Astrocyte (in vitro differentiated cells and primary cell): ENCODE data around the gene CYB561D2. TPM values are rescaled to one million over a fixed set of nuclear protein-coding genes. Genes with fewer than 3 reads are reported as not detected.

Experiments
- DNase-seq: peaks from one replicate; pipeline ENCODE4 v3.0.0-alpha.2; 2010; ENCODE audit warnings: low read depth
- FAIRE-seq: peaks from 2 replicates; lab custom pipeline; 2011; peaks lifted over from hg19 to GRCh38; lab: Jason Lieb, UNC
- H2AFZ ChIP-seq: 2 replicates; pipeline ENCODE4 v1.6.0; 2012; ENCODE audit warnings: low read depth, low read length, inconsistent platforms
- H3K27ac ChIP-seq: 2 replicates; pipeline ENCODE4 v1.5.1; 2011; ENCODE audit warnings: low read depth, low read length, inconsistent platforms
- H3K27me3 ChIP-seq: 2 replicates; pipeline ENCODE4 v1.6.0; 2011; ENCODE audit warnings: low read length, inconsistent platforms; ENCODE audit not compliant: insufficient read depth
- H3K36me3 ChIP-seq: 2 replicates; pipeline ENCODE4 v1.5.1; 2011; ENCODE audit warnings: low read length, inconsistent platforms; ENCODE audit not compliant: insufficient read depth
- H3K4me1 ChIP-seq: 2 replicates; pipeline ENCODE4 v1.5.1; 2011; ENCODE audit warnings: low read length, inconsistent platforms; ENCODE audit not compliant: insufficient read depth
- H3K4me2 ChIP-seq: 2 replicates; pipeline ENCODE4 v1.6.0; 2012; ENCODE audit warnings: low read length, inconsistent platforms
- H3K4me3 ChIP-seq: 2 replicates; pipeline ENCODE4 v1.5.1; 2011; ENCODE audit warnings: low read depth, mild to moderate bottlenecking, low read length, inconsistent platforms; ENCODE audit not compliant: insufficient read depth
- H3K79me2 ChIP-seq: 2 replicates; pipeline ENCODE4 v1.6.0; 2012; ENCODE audit warnings: mild to moderate bottlenecking, low read length, inconsistent platforms; ENCODE audit not compliant: insufficient read depth
- H3K9ac ChIP-seq: 2 replicates; pipeline ENCODE4 v1.6.0; 2012; ENCODE audit warnings: mild to moderate bottlenecking, low read length, inconsistent platforms
- H3K9me3 ChIP-seq: 2 replicates; pipeline ENCODE4 v1.5.1; 2012; ENCODE audit warnings: low read depth, mild to moderate bottlenecking, low read length, inconsistent platforms; ENCODE audit not compliant: insufficient read depth
- H4K20me1 ChIP-seq: 2 replicates; pipeline ENCODE4 v1.6.0; 2012; ENCODE audit warnings: low read length, inconsistent platforms; ENCODE audit not compliant: insufficient read depth
- H3K27ac Mint-ChIP-seq: one replicate; pipeline ENCODE4 v1.8.0; 2021; ENCODE audit warnings: mild to moderate bottlenecking, mixed read lengths; ENCODE audit not compliant: unreplicated experiment
- H3K27me3 Mint-ChIP-seq: one replicate; pipeline ENCODE4 v1.8.0; 2021; ENCODE audit warnings: low read depth, mixed read lengths; ENCODE audit not compliant: unreplicated experiment
- H3K36me3 Mint-ChIP-seq: one replicate; pipeline ENCODE4 v1.8.0; 2021; ENCODE audit warnings: low read depth, mixed read lengths; ENCODE audit not compliant: unreplicated experiment
- H3K4me1 Mint-ChIP-seq: one replicate; pipeline ENCODE4 v1.8.0; 2021; ENCODE audit warnings: low read depth, mixed read lengths; ENCODE audit not compliant: unreplicated experiment
- H3K4me3 Mint-ChIP-seq: one replicate; pipeline ENCODE4 v1.8.0; 2021; ENCODE audit warnings: mild to moderate bottlenecking, moderate library complexity, mixed read lengths; ENCODE audit not compliant: unreplicated experiment
- H3K9me3 Mint-ChIP-seq: one replicate; pipeline ENCODE4 v1.8.0; 2021; ENCODE audit warnings: mild to moderate bottlenecking, mixed read lengths; ENCODE audit not compliant: unreplicated experiment
- EZH2 ChIP-seq: IDR thresholded peaks from 2 replicates; pipeline ENCODE4 v1.6.1; 2012; ENCODE audit warnings: mild to moderate bottlenecking, low read length, inconsistent platforms; ENCODE audit not compliant: insufficient read depth
- total RNA-seq: library from RNA; stranded (reverse); gene quantifications from 2 replicates; pipeline ENCODE4 v1.2.1, GENCODE V29; 2021
- TF ChIP-seq, protein P1 (sequence below): IDR thresholded peaks from 2 replicates; pipeline ENCODE4 v1.5.1; 2011; ENCODE audit warnings: low read depth, mild to moderate bottlenecking, inconsistent platforms, low read length, moderate library complexity; ENCODE audit not compliant: insufficient read depth

CYB561D2 gene
- total RNA-seq, 1 donor from 2014 or later = 19.4 TPM

DNA sequence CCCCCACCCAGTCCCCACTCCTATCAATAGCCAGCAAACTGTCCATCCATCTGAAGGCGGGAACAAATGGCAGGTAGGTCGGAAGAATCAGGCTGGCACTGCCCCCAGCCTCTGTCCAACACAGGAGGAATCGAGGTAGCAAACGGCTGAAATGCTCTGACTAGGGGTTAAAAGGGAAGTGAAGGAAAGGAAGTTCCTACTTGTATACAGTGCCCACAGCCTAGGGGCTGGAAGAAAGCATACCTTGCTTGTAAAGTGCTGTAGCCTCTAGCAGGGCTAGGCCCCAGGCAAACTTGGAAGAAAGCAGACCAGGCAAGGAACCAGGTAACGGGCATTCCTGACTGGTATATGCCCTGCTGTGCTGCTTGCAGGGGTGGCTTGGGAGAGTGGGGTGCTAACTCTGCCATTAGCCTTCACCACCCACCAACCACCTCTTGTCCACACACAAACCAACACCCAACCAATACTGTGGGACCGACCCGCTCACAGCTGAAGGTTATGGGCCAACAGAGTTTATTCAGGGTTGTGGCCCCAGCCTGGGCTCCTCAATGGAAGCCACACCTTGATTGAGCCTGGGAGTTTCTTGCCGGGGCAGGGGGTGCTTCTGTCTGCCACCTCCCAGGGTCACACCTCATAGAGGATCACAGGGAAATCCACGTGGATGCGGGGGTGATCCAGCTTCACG, 25.0 kb upstream of the CYB561D2 start:
- no peak overlapping the region for H3K4me3 Mint-ChIP-seq
- FAIRE-seq = no peak

DNA sequence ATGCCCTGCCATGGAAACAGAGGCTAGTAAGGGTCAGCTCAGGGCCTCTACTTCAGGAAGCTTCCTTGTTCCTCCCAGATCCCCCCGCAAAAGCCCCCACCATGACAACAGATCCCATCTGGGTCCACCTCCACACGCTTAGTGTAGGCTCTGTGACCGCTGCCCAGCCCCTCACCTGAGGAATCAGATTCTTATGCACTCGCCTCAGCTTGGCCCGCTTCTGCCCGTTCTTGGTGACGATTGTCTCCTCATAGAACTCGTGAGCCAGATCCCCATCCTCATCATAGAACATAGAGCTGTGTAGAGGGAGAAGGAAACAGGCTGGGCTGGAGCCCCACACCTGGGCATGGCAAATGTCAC, 24.5 kb upstream of the CYB561D2 start:
- no peak for DNase-seq

More for the DNA sequence above, 25.0 kb upstream of the CYB561D2 start:
- Histone ChIP-seq H3K4me1 (peaks cover 21% of the 10 kb centered on the region), H3K9me3 (no peaks in the 10 kb centered on the region), H3K27me3 (no peaks in the 10 kb centered on the region), H3K4me3 (no peak overlapping the region), H2AFZ (no peak overlapping the region), H4K20me1 (peaks cover 14% of the 10 kb centered on the region), H3K79me2 (peaks cover 36% of the 10 kb centered on the region), H3K9ac (no peak overlapping the region), H3K27ac (no peak overlapping the region), H3K36me3 (peaks cover 18% of the 10 kb centered on the region), H3K4me2 (no peak overlapping the region)
- no peaks in the 10 kb centered on the region for H3K27me3 Mint-ChIP-seq
- H3K9me3 Mint-ChIP-seq = no peaks in the 10 kb centered on the region
- no peak for TF ChIP-seq EZH2
- TF ChIP-seq, protein P1, sequence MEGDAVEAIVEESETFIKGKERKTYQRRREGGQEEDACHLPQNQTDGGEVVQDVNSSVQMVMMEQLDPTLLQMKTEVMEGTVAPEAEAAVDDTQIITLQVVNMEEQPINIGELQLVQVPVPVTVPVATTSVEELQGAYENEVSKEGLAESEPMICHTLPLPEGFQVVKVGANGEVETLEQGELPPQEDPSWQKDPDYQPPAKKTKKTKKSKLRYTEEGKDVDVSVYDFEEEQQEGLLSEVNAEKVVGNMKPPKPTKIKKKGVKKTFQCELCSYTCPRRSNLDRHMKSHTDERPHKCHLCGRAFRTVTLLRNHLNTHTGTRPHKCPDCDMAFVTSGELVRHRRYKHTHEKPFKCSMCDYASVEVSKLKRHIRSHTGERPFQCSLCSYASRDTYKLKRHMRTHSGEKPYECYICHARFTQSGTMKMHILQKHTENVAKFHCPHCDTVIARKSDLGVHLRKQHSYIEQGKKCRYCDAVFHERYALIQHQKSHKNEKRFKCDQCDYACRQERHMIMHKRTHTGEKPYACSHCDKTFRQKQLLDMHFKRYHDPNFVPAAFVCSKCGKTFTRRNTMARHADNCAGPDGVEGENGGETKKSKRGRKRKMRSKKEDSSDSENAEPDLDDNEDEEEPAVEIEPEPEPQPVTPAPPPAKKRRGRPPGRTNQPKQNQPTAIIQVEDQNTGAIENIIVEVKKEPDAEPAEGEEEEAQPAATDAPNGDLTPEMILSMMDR = no peak
- H3K27ac Mint-ChIP-seq = peak overlapping the region; percentile 34
- no peak for DNase-seq
- peaks cover 5% of the 10 kb centered on the region for H3K36me3 Mint-ChIP-seq
- H3K4me1 Mint-ChIP-seq = peaks cover 14% of the 10 kb centered on the region

More for the DNA sequence above, 24.5 kb upstream of the CYB561D2 start:
- Histone ChIP-seq H3K9ac (no peak overlapping the region), H3K27me3 (no peaks in the 10 kb centered on the region), H4K20me1 (peaks cover 18% of the 10 kb centered on the region), H3K36me3 (peaks cover 23% of the 10 kb centered on the region), H3K9me3 (no peaks in the 10 kb centered on the region), H3K4me2 (no peak overlapping the region), H3K4me1 (peaks cover 20% of the 10 kb centered on the region), H3K4me3 (no peak overlapping the region), H3K79me2 (peaks cover 36% of the 10 kb centered on the region), H3K27ac (no peak overlapping the region), H2AFZ (no peak overlapping the region)
- TF ChIP-seq, protein P1 = no peak
- H3K36me3 Mint-ChIP-seq = peaks cover 10% of the 10 kb centered on the region
- H3K4me1 Mint-ChIP-seq = peaks cover 14% of the 10 kb centered on the region
- FAIRE-seq = no peak
- H3K4me3 Mint-ChIP-seq = peak overlapping the region; percentile 94
- H3K27ac Mint-ChIP-seq = peak overlapping the region; percentile 34
- H3K27me3 Mint-ChIP-seq = no peaks in the 10 kb centered on the region
- no peaks in the 10 kb centered on the region for H3K9me3 Mint-ChIP-seq
